DND-41 (cell line): ENCODE data around the gene CLASP1.

ENCODE experiments used
- EZH2 ChIP-seq: IDR thresholded peaks from 3 replicates; pipeline ENCODE4 v1.6.1; 2012; ENCODE audit warnings: borderline replicate concordance, low read depth, mild to moderate bottlenecking, moderate library complexity, low read length, inconsistent platforms; ENCODE audit not compliant: severe bottlenecking
- TF ChIP-seq, protein P1 (sequence below): IDR thresholded peaks from 2 replicates; pipeline ENCODE4 v1.5.1; 2012; ENCODE audit warnings: borderline replicate concordance, low read length, moderate library complexity, mild to moderate bottlenecking; ENCODE audit not compliant: poor library complexity, severe bottlenecking; ENCODE audit errors: extremely low read depth

DNA sequence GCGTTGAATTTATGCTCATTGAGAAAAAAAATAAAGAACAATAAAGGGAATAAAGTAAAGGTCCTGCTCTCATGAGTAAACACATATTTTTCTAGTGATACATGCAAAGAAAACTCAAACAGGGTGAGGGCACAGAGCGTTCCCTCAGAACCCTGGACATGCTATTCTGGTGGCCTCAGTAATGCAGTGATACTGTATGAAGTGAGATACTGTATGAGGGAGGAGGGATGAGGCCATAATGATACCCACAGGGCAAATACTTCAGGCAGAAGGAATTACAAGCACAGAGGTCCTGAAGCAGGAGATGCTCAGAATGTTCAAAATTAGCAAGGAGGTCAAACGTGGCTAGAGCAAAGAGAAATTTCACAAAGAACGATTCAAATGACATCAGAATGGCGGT lies 147.0 kb downstream of the CLASP1 start:
- TF ChIP-seq EZH2 = no peak
- TF ChIP-seq, protein P1, sequence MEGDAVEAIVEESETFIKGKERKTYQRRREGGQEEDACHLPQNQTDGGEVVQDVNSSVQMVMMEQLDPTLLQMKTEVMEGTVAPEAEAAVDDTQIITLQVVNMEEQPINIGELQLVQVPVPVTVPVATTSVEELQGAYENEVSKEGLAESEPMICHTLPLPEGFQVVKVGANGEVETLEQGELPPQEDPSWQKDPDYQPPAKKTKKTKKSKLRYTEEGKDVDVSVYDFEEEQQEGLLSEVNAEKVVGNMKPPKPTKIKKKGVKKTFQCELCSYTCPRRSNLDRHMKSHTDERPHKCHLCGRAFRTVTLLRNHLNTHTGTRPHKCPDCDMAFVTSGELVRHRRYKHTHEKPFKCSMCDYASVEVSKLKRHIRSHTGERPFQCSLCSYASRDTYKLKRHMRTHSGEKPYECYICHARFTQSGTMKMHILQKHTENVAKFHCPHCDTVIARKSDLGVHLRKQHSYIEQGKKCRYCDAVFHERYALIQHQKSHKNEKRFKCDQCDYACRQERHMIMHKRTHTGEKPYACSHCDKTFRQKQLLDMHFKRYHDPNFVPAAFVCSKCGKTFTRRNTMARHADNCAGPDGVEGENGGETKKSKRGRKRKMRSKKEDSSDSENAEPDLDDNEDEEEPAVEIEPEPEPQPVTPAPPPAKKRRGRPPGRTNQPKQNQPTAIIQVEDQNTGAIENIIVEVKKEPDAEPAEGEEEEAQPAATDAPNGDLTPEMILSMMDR = no peak
